ENCODE results near the gene DNAI2.

- TF ChIP-seq POLR2A (IDR thresholded peaks at IDR 0.05) (no peak), CTCF (IDR thresholded peaks at IDR 0.05) (no peak)
Measured at GRCh38 chr17:74332763-74333283, 58.8 kb downstream of the DNAI2 start.

Measured in stomach (tissue), 4 donors.